ENCODE data around the gene CLC.
"Not testable (repeated sequence)": the region's sequence is repeated elsewhere in the genome, so short reads cannot be mapped to it uniquely, and the experiment has no call there.

CLC gene

GRCh38 chr19:39737891-39738290, at the start of gene CLC:
CLC (minus strand) TSS chr19:39738029; CDS start chr19:39737952, 77 bp downstream.
- Histone ChIP-seq H3K9me3 (ENCODE audit: low read length) (no peaks in the 10 kb centered on the region), H3K36me3 (ENCODE audit: insufficient read depth, low read length) (no peaks in the 10 kb centered on the region), H3K27ac (ENCODE audit: low read depth, low read length) (no peak within 1 kb of the TSS), H3K9ac (ENCODE audit: low read length) (no peak within 1 kb of the TSS), H3K4me3 (ENCODE audit: low read depth in 1 of 2, low read length in 2 of 2) (no peak within 1 kb of the TSS), H3K4me1 (ENCODE audit: insufficient read depth, low read length) (no peaks in the 10 kb centered on the region), H3K27me3 (ENCODE audit: control insufficient read depth in 1 of 2, insufficient read depth in 2 of 2, low read length in 2 of 2) (peaks cover 0 to 5% of the 10 kb centered on the region in 2 donors)

DNA sequence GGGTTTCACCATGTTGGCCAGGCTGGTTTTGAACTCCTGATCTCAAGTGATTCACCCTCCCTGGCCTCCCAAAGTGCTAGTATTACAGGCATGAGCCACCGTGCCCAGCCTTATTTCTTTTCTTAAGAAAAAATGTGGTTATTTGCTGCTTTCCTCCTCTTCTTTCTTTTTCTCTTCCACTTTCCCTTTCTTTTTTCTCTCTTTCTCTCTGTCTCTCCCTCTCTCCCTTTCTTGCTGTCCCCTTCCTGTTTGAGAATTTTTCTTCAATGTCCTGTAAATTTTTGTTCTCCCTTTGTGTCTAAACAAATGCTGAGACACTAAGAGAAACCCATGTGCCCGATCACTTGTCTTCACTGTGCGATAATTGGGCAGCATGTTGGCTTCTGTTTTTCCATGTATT, 43.1 kb upstream of the CLC start:
- Histone ChIP-seq H3K9ac (ENCODE audit: low read length) (no peak overlapping the region), H3K9me3 (ENCODE audit: low read length) (no peaks in the 10 kb centered on the region), H3K4me3 (ENCODE audit: low read depth in 1 of 2, low read length in 2 of 2) (no peak overlapping the region), H3K27me3 (ENCODE audit: control insufficient read depth in 1 of 2, insufficient read depth in 2 of 2, low read length in 2 of 2) (no peaks in the 10 kb centered on the region), H3K4me1 (ENCODE audit: insufficient read depth, low read length) (no peaks in the 10 kb centered on the region), H3K36me3 (ENCODE audit: insufficient read depth, low read length) (no peaks in the 10 kb centered on the region), H3K27ac (ENCODE audit: low read depth, low read length) (no peak overlapping the region)

DNA sequence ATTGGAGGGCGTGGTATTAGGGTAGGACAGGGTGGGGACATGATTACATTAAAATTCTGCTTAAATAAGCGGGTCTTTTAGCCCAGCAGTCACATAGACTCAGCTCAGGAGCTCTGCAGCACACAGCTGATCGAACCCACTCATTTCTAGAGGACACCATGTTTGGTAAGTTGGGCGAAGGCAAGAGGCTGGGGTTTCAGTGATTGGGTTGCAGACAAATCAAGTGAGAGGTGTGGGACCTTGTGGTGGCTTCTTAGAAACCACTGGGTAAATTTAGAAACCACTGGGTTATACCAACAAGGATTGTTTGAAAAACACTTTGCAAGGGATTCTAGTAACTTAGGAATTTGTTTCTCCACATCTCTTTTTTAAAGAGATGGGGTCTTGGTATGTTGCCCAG, 40.9 kb upstream of the CLC start, which contains the start of gene LEUTX:
LEUTX (plus strand) TSS at position 92 of the 400 bp plus-strand sequence; CDS start at position 159, 67 bp downstream.
- H3K4me1 ChIP-seq (ENCODE audit: insufficient read depth, low read length): no peaks in the 10 kb centered on the region
- H3K36me3 ChIP-seq (ENCODE audit: insufficient read depth, low read length): no peaks in the 10 kb centered on the region
- no peaks in the 10 kb centered on the region for H3K9me3 ChIP-seq (ENCODE audit: low read length)
- no peak within 1 kb of the TSS for H3K27ac ChIP-seq (ENCODE audit: low read depth, low read length)
- no peaks in the 10 kb centered on the region for H3K27me3 ChIP-seq (ENCODE audit: control insufficient read depth in 1 of 2, insufficient read depth in 2 of 2, low read length in 2 of 2)
- no peak within 1 kb of the TSS for H3K9ac ChIP-seq (ENCODE audit: low read length)
- no peak within 1 kb of the TSS for H3K4me3 ChIP-seq (ENCODE audit: low read depth in 1 of 2, low read length in 2 of 2)

- H3K9me3 ChIP-seq (ENCODE audit: low read length): peaks cover 9% of the 10 kb centered on the region
- no peak overlapping the region for H3K9ac ChIP-seq (ENCODE audit: low read length)
- no peak overlapping the region for H3K27ac ChIP-seq (ENCODE audit: low read depth, low read length)
- H3K27me3 ChIP-seq (ENCODE audit: control insufficient read depth in 1 of 2, insufficient read depth in 2 of 2, low read length in 2 of 2): peaks cover 0 to 10% of the 10 kb centered on the region in 2 donors
- no peak overlapping the region for H3K4me3 ChIP-seq (ENCODE audit: low read depth in 1 of 2, low read length in 2 of 2)
- H3K36me3 ChIP-seq (ENCODE audit: insufficient read depth, low read length): no peaks in the 10 kb centered on the region
- H3K4me1 ChIP-seq (ENCODE audit: insufficient read depth, low read length): no peaks in the 10 kb centered on the region
Observed at GRCh38 chr19:39768786-39769185, 31.0 kb upstream of the CLC start.

GRCh38 chr19:39768334-39768733, 30.5 kb upstream of the CLC start:
- H3K36me3 ChIP-seq (ENCODE audit: insufficient read depth, low read length): no peaks in the 10 kb centered on the region
- H3K27ac ChIP-seq (ENCODE audit: low read depth, low read length): no peak overlapping the region
- H3K9ac ChIP-seq (ENCODE audit: low read length): no peak overlapping the region

DNA sequence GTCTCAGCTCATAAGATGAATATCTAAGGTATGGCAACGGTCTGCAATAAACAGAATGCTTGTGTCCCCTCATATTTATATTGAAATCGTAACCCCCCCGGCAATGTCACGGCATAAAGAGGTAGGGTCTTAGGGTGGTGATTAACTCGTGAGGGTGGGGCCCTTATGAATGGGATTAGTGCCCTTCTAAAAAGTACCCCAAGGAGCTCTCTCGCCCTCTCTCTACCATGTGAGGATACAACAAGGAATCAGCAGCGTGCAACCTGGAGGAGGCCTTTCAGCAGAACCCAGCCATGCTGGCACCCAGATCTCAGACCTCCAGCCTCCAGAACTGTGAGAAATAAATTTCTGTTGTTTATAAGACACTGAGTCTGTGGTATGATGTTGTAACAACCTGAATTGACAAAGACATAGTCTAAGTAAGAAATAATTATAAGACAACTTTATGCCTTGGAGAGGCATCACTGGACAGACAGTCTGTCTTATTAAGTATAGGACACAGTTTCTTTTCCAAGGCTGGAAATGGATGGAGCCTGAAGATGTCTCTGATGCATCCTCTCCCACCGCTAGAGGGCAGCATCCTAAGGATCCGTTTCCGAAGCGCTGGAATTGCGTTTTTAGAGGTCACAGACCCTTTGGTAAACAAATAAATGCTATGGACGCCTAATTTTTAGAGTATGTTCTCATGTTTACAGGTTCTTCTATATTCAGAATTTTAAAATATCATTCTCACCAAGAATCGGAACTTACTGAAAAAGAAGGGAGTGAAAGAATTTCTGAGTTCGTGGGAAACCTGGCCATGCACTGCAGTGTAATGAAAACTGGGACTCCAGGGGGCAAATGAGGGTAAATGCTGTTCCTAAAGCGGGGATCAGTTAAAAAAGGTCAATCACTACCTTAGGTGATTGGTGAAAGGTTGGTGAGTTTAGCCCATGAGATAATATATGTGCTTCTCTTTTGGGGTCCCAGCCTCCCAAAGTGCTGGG, 27.6 kb upstream of the CLC start:
- Histone ChIP-seq H3K4me1 (ENCODE audit: insufficient read depth, low read length) (no peaks in the 10 kb centered on the region), H3K36me3 (ENCODE audit: insufficient read depth, low read length) (no peaks in the 10 kb centered on the region), H3K9me3 (ENCODE audit: low read length) (peaks cover 9% of the 10 kb centered on the region), H3K9ac (ENCODE audit: low read length) (no peak overlapping the region), H3K4me3 (ENCODE audit: low read depth in 1 of 2, low read length in 2 of 2) (no peak overlapping the region), H3K27me3 (ENCODE audit: control insufficient read depth in 1 of 2, insufficient read depth in 2 of 2, low read length in 2 of 2) (peaks cover 0 to 10% of the 10 kb centered on the region in 2 donors), H3K27ac (ENCODE audit: low read depth, low read length) (no peak overlapping the region)

More at GRCh38 chr19:39768334-39768733, 30.5 kb upstream of the CLC start:
- Histone ChIP-seq H3K9me3 (ENCODE audit: low read length) (peaks cover 9% of the 10 kb centered on the region), H3K27me3 (ENCODE audit: control insufficient read depth in 1 of 2, insufficient read depth in 2 of 2, low read length in 2 of 2) (peaks cover 0 to 10% of the 10 kb centered on the region in 2 donors), H3K4me3 (ENCODE audit: low read depth in 1 of 2, low read length in 2 of 2) (no peak overlapping the region), H3K4me1 (ENCODE audit: insufficient read depth, low read length) (no peaks in the 10 kb centered on the region)

- H3K27me3 ChIP-seq (ENCODE audit: control insufficient read depth in 1 of 2, insufficient read depth in 2 of 2, low read length in 2 of 2); H3K4me1 ChIP-seq (ENCODE audit: insufficient read depth, low read length); H3K36me3 ChIP-seq (ENCODE audit: insufficient read depth, low read length); H3K4me3 ChIP-seq (ENCODE audit: low read depth in 1 of 2, low read length in 2 of 2); H3K27ac ChIP-seq (ENCODE audit: low read depth, low read length); H3K9me3 ChIP-seq (ENCODE audit: low read length); H3K9ac ChIP-seq (ENCODE audit: low read length): not testable (repeated sequence)
Observed at GRCh38 chr19:39761851-39762250, 24.0 kb upstream of the CLC start.

- no peaks in the 10 kb centered on the region for H3K9me3 ChIP-seq (ENCODE audit: low read length)
- no peaks in the 10 kb centered on the region for H3K27me3 ChIP-seq (ENCODE audit: control insufficient read depth in 1 of 2, insufficient read depth in 2 of 2, low read length in 2 of 2)
- H3K4me1 ChIP-seq (ENCODE audit: insufficient read depth, low read length): no peaks in the 10 kb centered on the region
- no peak overlapping the region for H3K9ac ChIP-seq (ENCODE audit: low read length)
- no peaks in the 10 kb centered on the region for H3K36me3 ChIP-seq (ENCODE audit: insufficient read depth, low read length)
- H3K27ac ChIP-seq (ENCODE audit: low read depth, low read length): no peak overlapping the region
- no peak overlapping the region for H3K4me3 ChIP-seq (ENCODE audit: low read depth in 1 of 2, low read length in 2 of 2)
Observed at GRCh38 chr19:39759457-39760184, 21.8 kb upstream of the CLC start.

- Histone ChIP-seq H3K27me3 (ENCODE audit: control insufficient read depth in 1 of 2, insufficient read depth in 2 of 2, low read length in 2 of 2) (peaks cover 0 to 4% of the 10 kb centered on the region in 2 donors), H3K9me3 (ENCODE audit: low read length) (no peaks in the 10 kb centered on the region), H3K27ac (ENCODE audit: low read depth, low read length) (no peak overlapping the region), H3K36me3 (ENCODE audit: insufficient read depth, low read length) (no peaks in the 10 kb centered on the region), H3K4me1 (ENCODE audit: insufficient read depth, low read length) (no peaks in the 10 kb centered on the region), H3K4me3 (ENCODE audit: low read depth in 1 of 2, low read length in 2 of 2) (no peak overlapping the region), H3K9ac (ENCODE audit: low read length) (no peak overlapping the region)
Observed at GRCh38 chr19:39754971-39755370, 17.1 kb upstream of the CLC start.

DNA sequence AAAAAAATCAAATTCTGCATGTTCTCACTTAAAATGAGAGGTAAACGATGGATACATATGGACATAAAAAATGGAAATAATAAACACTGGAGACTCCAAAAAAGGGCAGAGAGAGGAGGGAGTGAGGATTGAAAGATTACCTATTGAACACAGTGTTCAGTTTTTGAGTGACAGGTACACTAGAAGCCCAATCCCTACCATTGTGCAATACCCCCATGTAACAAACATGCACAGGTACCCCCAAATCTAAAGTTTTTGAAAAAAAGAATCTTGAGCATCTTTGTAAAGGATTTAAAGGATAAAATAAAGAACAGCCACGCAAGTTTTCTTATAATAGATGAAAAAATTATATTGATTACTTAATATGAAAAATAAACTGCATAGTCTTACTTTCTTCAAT, 16.7 kb upstream of the CLC start:
- no peaks in the 10 kb centered on the region for H3K9me3 ChIP-seq (ENCODE audit: low read length)
- no peak overlapping the region for H3K4me3 ChIP-seq (ENCODE audit: low read depth in 1 of 2, low read length in 2 of 2)
- no peaks in the 10 kb centered on the region for H3K4me1 ChIP-seq (ENCODE audit: insufficient read depth, low read length)
- H3K9ac ChIP-seq (ENCODE audit: low read length): no peak overlapping the region
- peaks cover 0 to 4% of the 10 kb centered on the region in 2 donors for H3K27me3 ChIP-seq (ENCODE audit: control insufficient read depth in 1 of 2, insufficient read depth in 2 of 2, low read length in 2 of 2)
- H3K36me3 ChIP-seq (ENCODE audit: insufficient read depth, low read length): no peaks in the 10 kb centered on the region
- no peak overlapping the region for H3K27ac ChIP-seq (ENCODE audit: low read depth, low read length)

GRCh38 chr19:39752795-39753194, 15.0 kb upstream of the CLC start:
- no peaks in the 10 kb centered on the region for H3K9me3 ChIP-seq (ENCODE audit: low read length)
- no peak overlapping the region for H3K9ac ChIP-seq (ENCODE audit: low read length)
- H3K4me1 ChIP-seq (ENCODE audit: insufficient read depth, low read length): no peaks in the 10 kb centered on the region
- H3K27me3 ChIP-seq (ENCODE audit: control insufficient read depth in 1 of 2, insufficient read depth in 2 of 2, low read length in 2 of 2): peaks cover 0 to 4% of the 10 kb centered on the region in 2 donors
- no peak overlapping the region for H3K27ac ChIP-seq (ENCODE audit: low read depth, low read length)
- H3K36me3 ChIP-seq (ENCODE audit: insufficient read depth, low read length): no peaks in the 10 kb centered on the region
- no peak overlapping the region for H3K4me3 ChIP-seq (ENCODE audit: low read depth in 1 of 2, low read length in 2 of 2)
